NCI-H524 treated with DMSO at 0.1 percent for 48 hours (cell line): Measurements from ENCODE around the gene RSPRY1.

ENCODE experiments used
- DNase-seq: peaks from one replicate; lab custom pipeline; 2025; lab: John Stamatoyannopoulos, UW

RSPRY1 gene

GRCh38 chr16:57185945-57186871, at the start of gene RSPRY1, which contains the start of gene PSME3IP1:
TSS of gene RSPRY1 (plus strand) at chr16:57186329. CDS start at chr16:57204659, 18,330 bp downstream.
TSS of gene PSME3IP1 (minus strand) at chr16:57186039. CDS start at chr16:57173854, 12,185 bp downstream.
- DNase-seq = peak; percentile 95

GRCh38 chr16:57137043-57137442, 49.1 kb upstream of the RSPRY1 start:
- no peak for DNase-seq

- DNase-seq = no peak
Measured at GRCh38 chr16:57137566-57138273, 48.4 kb upstream of the RSPRY1 start.

- no peak for DNase-seq
Measured at GRCh38 chr16:57138281-57138935, 47.7 kb upstream of the RSPRY1 start.

- DNase-seq = no peak
Measured at GRCh38 chr16:57140931-57141668, 45.0 kb upstream of the RSPRY1 start.

GRCh38 chr16:57141822-57142631, 44.1 kb upstream of the RSPRY1 start:
- no peak for DNase-seq

- no peak for DNase-seq
Measured at GRCh38 chr16:57143149-57143921, 42.8 kb upstream of the RSPRY1 start.

- no peak for DNase-seq
Measured at GRCh38 chr16:57144027-57144426, 42.1 kb upstream of the RSPRY1 start.

GRCh38 chr16:57145046-57146021, 40.8 kb upstream of the RSPRY1 start:
- DNase-seq = no peak

GRCh38 chr16:57146040-57146647, 40.0 kb upstream of the RSPRY1 start:
- DNase-seq = no peak

- DNase-seq = no peak
Measured at GRCh38 chr16:57146735-57147134, 39.4 kb upstream of the RSPRY1 start.

GRCh38 chr16:57147381-57148221, 38.5 kb upstream of the RSPRY1 start:
- no peak for DNase-seq

GRCh38 chr16:57148481-57148880, 37.6 kb upstream of the RSPRY1 start:
- DNase-seq = no peak

GRCh38 chr16:57149391-57149790, 36.7 kb upstream of the RSPRY1 start:
- no peak for DNase-seq

- no peak for DNase-seq
Measured at GRCh38 chr16:57150682-57151330, 35.3 kb upstream of the RSPRY1 start.

- no peak for DNase-seq
Measured at GRCh38 chr16:57151369-57151768, 34.8 kb upstream of the RSPRY1 start.
